Hematopoietic multipotent progenitor cell (in vitro differentiated cells): ENCODE measurements around the gene UGT1A1. TPM values are rescaled to one million over a fixed set of nuclear protein-coding genes. Genes with fewer than 3 reads are reported as not detected.

Experiments used
- DNase-seq, 3 donors: peaks; one replicate each; pipeline ENCODE4 v3.0.0-alpha.2; 2011 to 2015; ENCODE audit warnings: low read depth in 2 of 3, low spot score in 2 of 3
- total RNA-seq: library from RNA; depleted of rRNA; stranded (reverse); fragments of >200 nt; gene quantifications from one replicate; pipeline ENCODE4 v1.2.3, GENCODE V29; 2012

Gene UGT1A1
- total RNA-seq, 1 donor = not detected

DNA sequence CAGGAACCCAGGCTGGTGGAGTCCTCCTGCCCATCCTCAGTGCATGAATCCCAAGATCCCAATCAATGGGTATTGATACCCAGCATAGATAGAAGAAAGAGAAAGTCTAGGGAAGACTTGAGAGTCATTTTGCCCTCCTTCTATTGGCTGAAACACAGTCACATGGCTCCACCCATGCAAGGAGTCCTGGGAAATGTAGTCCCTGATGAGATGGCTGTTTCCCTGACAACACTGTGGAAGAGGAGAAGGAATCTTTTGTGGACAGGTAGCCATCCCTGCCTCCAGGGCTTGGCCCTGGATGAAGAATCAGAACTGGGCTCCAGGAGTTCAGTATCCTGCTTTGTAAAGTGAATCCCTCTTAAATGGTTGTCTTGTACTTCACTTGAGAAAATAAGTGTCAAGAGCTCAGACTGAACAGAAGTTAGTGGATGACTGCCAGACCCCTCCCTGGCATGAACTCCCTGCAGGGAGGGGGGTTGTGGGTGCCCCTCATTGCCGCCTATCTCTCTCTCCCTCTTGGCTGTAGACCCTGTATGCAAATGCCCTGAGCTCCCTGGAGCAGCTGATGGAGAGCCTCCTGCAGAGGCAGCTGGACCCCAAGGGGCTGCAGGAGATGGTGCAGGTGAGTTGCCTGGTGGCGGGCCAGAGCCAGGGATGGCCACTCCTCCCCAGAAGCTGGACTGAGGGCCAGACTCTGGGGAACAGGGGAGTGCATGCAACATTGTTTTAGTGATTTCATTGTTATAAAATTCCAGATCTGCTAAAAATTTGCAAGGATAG is 54.2 kb downstream of the UGT1A1 start:
- no peak for DNase-seq

DNA sequence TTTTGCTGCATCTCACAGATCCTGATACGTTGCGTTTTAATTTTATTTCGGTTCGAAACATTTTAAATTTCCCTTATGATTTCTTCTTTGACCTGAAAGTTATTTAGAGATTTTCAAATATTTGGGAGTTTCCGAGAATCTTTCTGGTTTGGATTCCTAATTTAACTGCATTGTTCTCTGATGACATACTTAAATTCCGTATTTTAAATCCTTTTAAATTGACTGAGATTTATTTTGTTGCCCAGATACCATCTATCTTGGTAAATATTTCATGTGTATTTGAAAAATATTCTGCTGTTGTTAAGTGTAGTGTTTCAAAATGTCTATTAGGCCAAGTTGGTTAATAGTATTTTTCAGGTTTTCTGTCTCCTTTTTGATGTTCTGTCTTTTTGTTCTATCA is 55.8 kb downstream of the UGT1A1 start:
- no peak for DNase-seq

DNA sequence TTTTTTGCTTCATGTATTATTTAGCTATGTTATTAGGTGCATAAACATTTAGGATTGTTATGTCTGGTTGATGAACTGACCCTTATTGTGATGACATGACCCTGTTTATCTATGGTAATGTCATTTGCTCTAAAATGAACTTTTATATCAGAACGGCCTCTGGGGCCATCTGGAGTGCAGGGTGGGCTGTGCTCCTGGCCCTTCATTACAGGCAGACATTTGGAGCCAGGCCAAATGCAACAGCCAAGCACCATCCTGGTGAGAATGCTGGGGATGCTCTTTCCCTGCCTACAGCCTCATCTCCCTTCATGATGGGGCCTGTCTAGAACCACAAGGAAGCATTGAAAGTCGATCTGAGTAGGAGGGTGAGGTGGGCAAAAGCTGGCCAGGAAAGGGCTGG is 56.3 kb downstream of the UGT1A1 start:
- no peak for DNase-seq

DNA sequence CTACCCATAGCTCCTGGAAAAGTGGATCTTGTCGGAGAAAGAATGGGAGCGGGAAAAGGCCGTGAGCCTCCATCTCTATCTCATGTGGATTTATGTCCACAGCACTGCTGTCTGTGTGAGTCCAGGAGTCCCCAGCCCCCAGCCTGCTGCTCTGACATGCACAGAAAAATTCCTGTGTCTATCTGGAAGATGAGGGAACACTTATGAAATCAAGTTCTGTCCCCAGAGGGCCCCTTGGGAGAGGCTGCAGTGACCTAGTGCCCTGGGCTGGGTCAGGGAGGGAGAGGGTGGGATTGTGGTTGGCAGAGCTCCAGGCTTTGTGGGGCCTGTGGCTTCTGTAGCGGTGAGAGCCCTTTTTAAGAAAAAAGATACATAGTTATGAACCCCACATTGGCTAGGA is 56.7 kb downstream of the UGT1A1 start:
- DNase-seq = no peak

DNA sequence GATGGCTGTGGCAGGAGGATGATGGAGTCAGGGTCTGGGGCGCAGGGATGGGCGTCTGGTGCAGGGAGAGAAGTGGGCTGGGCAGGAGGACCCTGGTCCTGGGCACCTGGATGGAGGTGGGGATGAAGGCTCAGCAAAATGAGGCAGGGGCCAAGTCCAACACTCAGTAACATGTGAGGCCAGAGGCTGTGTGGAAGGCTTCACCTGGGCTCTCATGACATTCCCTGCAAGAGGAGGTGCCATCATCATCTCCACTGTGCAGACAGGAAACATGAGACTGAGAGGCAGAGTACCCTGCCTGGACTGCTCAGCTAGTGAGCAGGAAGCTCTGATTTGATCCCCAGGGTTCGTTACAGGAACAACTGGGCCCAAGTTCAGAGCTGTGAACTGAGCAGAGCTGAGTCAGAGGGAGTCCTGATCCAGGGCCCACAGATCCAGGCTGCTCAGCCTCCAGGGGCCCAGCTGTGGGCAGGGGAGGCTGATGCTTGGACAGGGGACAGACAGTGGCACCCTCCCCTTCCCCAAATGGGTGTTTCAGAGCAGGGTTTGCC is 57.4 kb downstream of the UGT1A1 start:
- no peak for DNase-seq

DNA sequence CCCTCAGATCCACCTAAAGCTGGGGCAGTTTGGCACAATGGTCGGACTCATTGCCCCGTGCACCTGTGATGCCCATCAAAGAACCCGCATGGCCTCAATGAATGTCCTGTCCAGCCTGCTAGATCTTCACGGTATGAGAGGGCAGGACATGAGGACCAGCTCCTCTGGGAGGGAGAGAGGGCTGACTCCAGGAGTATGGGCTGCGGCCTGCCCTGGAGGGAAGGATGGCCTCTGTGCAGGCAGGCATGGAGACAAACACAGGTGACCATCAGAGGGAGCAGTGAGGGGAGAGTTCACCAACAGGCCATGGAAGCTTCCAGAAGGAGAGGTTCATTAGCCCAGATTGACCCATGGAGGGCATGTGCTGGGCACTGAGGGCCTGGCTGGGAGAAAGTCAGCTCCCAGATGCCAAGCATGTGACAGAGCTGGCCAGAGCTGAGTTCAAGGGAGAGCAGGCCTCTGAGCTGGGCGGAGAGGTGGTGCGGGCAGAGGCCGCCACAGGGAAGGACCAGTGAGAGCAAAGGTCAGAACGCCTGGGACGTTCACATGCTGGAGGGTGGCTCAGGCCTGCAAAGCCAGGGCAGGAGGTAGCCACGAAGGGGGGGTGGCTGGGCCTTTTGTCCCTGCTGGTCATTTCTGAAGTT is 58.0 kb downstream of the UGT1A1 start:
- no peak for DNase-seq

DNA sequence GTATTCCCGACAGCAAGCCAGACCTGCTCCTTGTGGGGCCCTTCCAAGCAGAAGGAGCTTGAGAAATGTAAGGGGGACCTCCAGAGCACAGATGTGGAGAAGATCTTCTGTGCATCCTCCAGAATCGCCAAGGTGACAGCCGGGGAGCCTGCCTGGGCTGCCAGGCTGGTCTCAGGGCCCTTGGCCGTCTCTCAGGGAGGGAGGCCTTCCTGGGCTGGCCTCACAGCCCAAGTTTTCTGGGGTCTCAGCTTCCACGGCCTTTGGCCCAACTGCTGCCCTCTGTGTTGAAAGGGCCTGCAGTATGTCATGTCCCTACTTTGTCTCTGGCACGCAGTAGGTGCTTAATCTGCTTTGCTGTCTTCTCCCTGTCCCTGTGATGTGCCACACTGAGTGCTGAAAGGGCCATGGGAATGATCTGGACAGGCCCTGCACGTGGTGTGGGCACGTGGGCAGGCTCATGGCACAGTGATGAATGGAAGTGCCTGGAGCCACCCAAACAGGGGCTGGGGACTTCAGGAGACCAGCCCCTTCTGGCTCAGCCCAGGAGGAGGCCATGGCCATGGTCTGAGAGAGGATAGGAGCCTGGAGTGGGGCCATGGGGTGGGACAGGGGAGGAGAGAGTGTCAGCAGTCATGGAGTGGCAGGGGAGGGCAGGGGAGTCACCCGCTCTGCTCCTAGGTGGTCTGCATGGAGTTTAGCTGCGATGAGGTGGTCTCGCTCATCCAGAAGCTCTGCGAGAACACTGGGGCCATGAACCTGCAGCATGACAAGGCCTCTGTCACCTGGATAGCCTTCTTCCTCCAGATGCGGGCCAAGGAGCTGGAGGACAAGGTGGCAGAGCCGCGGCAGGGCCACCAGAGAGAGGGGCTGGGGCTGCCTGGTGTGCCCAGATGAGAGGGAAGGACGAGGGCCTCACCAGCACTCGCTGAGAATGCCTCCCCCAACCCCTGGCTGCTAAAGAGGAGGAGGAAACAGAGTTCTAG is 58.9 kb downstream of the UGT1A1 start:
- no peak for DNase-seq

DNA sequence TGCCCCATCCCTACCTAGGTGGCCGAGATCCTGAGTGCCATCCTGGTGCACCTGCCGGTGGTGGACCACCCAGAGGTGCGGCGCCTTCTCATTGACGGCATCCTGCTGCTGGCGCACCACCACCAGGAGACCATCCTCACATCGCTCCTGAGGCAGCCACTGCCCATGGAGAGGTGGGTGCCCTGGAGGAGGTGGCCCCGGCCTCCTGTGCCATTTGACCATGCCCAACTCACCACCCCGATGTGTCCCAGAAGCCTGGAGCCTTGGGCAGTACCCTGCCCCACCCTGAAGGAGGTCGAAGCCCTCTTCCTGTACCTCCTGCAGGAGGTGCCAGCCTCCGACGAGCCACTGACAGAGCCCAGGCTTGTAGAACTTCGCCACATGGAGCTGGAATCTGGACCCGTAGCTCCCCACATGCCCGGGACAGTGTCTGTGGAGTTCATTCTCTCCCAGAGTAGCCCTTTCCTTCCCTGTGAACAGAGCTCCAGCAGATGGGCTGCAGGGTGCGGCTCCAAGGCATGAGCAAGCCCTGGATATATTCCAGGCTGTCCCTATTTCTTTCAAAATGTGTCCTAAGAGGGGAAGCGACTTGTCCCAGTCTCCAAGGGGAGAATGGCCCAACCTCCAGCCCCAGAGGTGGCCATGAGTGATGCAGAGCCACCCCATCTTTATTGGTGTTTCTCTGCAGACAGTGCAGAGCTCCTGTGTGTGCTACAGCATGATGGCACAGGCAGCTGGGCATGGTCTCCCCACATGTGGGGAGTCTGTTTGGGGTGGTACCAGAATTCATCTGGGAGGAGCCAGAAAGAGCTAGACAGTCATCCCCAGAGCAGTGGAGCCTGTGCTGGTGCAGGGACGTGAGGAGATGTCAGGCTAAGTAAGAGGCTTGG is 60.1 kb downstream of the UGT1A1 start:
- no peak for DNase-seq

DNA sequence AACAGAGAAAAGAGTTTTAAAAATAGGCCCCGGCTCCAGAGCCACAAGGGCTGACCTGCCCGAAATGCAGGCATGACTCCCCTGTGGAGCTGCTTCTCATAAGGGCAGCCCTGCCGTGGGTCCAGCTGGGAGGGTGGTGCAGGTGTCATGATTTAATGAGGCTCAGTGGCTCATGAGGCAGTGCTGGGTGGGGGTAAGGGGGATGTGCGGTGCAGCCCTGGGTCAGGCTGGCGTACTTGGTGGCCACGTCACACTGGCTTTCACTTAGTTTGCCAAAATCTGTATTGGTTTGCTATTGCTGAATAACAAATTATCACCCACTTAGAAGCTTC is 60.7 kb downstream of the UGT1A1 start:
- no peak for DNase-seq

DNA sequence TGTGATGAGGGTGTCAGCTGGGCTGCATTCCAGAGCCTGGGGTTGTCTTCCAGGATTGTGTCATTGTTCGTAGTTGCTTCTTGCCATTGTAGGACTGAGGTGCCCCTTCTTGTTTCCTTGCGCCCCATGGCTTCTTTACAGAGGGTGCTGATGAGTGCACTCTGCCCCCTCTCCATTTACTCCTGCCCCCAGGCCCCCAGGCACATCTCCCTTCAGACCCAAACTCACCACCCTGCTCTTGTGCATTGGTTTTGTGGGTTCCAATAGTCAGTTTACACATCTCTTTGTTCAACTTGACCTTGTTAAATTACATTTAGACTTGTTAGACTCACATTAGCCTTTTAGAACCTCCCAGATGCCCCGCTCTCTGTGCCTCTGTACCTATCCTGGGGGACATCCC is 61.1 kb downstream of the UGT1A1 start:
- no peak for DNase-seq

DNA sequence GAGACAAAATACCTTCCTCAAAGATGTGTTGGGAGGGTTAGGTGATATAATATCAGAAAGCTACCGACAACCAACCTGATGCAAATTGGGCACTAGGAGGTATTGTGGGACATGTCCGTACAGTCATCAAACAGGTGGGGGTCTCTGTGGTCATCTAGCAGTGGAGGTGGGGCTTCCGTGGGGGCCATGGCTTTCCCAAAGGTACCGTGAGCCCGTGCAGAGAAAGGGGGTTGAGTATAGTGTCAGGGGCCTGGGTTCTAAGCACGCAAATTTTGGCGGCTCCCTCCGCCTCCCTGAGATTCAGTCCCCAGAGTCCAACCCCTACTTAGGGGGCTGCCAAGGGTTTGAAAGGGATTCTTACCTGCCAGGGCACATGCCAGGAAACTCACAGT is 61.6 kb downstream of the UGT1A1 start:
- no peak for DNase-seq

DNA sequence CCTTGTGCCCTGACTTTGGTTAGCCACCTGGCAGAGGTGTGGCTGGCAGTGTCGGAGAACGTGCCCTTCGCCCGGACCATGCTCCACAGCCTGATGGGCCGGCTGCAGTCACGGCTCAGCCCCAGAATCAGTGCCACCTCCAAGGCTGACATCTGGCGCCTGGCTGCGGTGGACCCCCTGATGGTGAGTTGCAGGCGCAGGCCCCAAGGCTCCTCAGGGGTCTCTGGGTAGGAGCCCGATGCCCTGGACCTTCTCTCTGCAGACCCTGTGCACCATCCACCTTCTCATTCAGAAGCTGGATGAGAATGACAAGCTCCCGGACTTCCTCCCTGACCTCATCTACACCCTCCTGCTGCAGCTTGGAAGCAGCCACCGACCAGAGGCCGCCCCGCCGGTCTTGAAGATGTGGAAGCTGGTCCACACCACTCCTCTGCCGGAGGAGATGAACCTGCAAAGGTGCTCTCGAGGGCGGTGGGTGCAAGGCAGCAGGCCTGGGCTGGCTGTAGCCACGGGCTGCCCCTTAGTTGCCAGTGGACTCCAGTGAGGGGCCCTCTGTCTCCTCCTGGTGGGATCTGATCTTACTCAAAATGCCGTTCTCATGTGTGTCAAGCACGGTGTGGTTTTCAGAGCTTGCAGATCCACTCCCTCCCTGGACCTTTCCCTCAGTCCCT is 62.2 kb downstream of the UGT1A1 start:
- DNase-seq = no peak

Other genes with a start within 250 kb of the UGT1A1 start
- 13.2 TPM for gene USP40, start 193.5 kb upstream of the UGT1A1 start, total RNA-seq
- gene UGT1A8, start 142.6 kb upstream of the UGT1A1 start, total RNA-seq = under 0.01 TPM
- gene UGT1A10, start 123.8 kb upstream of the UGT1A1 start, total RNA-seq = under 0.01 TPM
- under 0.01 TPM for gene UGT1A9, start 88.4 kb upstream of the UGT1A1 start, total RNA-seq
- not detected for gene UGT1A7, start 78.4 kb upstream of the UGT1A1 start, total RNA-seq
- gene UGT1A6, start 67.4 kb upstream of the UGT1A1 start, total RNA-seq = 0.27 TPM
- not detected for gene UGT1A5, start 47.4 kb upstream of the UGT1A1 start, total RNA-seq
- not detected for gene UGT1A4, start 41.5 kb upstream of the UGT1A1 start, total RNA-seq
- not detected for gene UGT1A3, start 31.2 kb upstream of the UGT1A1 start, total RNA-seq
- not detected for gene MROH2A, start 18.1 kb downstream of the UGT1A1 start, total RNA-seq
- gene HJURP, start 94.3 kb downstream of the UGT1A1 start, total RNA-seq = 1.9 TPM
- not detected for gene TRPM8, start 157.1 kb downstream of the UGT1A1 start, total RNA-seq